ENCODE results near the gene ADAD2. TPM values are rescaled to one million over a fixed set of nuclear protein-coding genes. Genes with fewer than 3 reads are reported as not detected.

Gene ADAD2
- total RNA-seq, 6 experiments from 2014 or later, result 0.87 to 1.0 TPM; not detected in 4

DNA sequence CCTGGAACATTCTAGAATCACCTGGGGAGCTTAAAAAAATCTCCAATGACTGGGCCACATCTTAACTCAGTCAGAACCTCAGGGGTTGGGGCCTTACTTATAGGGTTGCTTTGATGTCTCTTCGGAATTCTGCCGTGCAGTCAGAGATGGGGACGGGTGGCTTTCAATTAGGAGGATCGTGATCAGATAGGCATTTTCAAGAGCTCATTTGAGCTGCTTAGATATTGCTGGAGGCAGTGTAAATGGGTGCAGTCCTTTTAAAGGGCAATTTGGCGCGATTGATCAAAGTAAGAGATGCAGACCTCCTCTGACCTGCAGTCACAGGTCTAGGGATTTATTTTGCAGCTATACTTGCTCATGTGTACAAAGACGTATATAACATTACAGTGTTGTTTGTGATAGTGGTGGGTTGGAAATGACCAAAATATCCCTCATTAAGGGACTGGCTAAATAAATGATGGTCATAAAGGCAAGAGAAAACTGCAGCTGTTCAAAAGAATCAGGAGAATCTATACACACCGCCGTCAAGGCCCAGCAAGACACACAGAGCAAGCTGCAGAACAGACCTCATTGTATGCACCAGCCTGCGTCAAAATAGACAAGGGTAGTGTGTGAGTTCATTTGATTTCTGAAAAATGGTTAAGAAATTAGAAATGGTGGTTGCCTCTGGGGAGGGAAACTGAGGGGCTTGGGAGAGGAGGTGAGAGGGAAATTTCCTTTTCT, 55.2 kb downstream of the ADAD2 start:
- intact Hi-C loops (cut with DNase I), result no loop called here
- Histone ChIP-seq H3K36me3 (no peaks in the 10 kb centered on the region), H3K4me1 (no peaks in the 10 kb centered on the region), H3K9me3 (no peaks in the 10 kb centered on the region), H3K4me3 (no peak overlapping the region), H3K27me3 (no peaks in the 10 kb centered on the region), H3K27ac (no peak overlapping the region)
- 74% methylated on average over 9 of the region's 10 CpGs for WGBS (ENCODE audit: insufficient coverage, low coverage, low lambda C conversion rate, missing lambda C conversion rate)
- ATAC-seq (no peak), DNase-seq (no peak)
- TF ChIP-seq, protein P1, sequence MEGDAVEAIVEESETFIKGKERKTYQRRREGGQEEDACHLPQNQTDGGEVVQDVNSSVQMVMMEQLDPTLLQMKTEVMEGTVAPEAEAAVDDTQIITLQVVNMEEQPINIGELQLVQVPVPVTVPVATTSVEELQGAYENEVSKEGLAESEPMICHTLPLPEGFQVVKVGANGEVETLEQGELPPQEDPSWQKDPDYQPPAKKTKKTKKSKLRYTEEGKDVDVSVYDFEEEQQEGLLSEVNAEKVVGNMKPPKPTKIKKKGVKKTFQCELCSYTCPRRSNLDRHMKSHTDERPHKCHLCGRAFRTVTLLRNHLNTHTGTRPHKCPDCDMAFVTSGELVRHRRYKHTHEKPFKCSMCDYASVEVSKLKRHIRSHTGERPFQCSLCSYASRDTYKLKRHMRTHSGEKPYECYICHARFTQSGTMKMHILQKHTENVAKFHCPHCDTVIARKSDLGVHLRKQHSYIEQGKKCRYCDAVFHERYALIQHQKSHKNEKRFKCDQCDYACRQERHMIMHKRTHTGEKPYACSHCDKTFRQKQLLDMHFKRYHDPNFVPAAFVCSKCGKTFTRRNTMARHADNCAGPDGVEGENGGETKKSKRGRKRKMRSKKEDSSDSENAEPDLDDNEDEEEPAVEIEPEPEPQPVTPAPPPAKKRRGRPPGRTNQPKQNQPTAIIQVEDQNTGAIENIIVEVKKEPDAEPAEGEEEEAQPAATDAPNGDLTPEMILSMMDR (IDR thresholded peaks at IDR 0.05), result no peak
- TF ChIP-seq POLR2A (IDR thresholded peaks at IDR 0.05), result no peak

DNA sequence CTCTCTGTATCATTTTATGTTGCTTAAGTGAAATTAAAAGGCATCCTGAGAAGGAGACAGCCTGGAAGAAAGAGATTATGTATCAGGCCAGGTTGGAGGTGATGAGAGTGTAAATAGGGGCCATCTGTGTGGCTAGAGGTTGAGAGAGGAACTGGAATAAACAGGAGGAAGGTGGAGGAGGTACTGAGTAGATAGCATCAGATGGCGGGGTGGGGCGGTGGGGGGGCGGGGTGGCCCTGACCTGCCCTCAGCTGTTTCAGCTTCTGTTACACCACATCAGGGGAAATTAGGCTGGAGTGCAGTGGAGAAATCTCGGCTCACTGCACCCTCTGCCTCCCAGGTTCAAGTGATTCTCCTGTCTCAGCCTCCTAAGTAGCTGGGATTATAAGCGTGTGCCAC, 55.7 kb downstream of the ADAD2 start:
- WGBS (ENCODE audit: insufficient coverage, low coverage, low lambda C conversion rate, missing lambda C conversion rate), result 30% methylated on average over 4 of the region's 5 CpGs
- intact Hi-C loops (cut with DNase I), result no loop called here
- TF ChIP-seq, protein P1 (IDR thresholded peaks at IDR 0.05), result no peak
- TF ChIP-seq POLR2A (IDR thresholded peaks at IDR 0.05), result no peak
- DNase-seq (no peak), ATAC-seq (no peak)
- H3K4me3 ChIP-seq, result no peak overlapping the region
- H3K4me1 ChIP-seq, result no peaks in the 10 kb centered on the region
- H3K27ac ChIP-seq, result no peak overlapping the region
- no peaks in the 10 kb centered on the region for H3K27me3 ChIP-seq
- no peaks in the 10 kb centered on the region for H3K36me3 ChIP-seq
- no peaks in the 10 kb centered on the region for H3K9me3 ChIP-seq

Other genes with a start within 250 kb of the ADAD2 start
- 100 to 1,000 TPM in 1 of 6 experiments, 10 to 100 TPM in 5; 40.1 to 170 (median 53.9) TPM for gene OSGIN1, start 237.9 kb upstream of the ADAD2 start, total RNA-seq
- gene NECAB2, start 222.9 kb upstream of the ADAD2 start, total RNA-seq, result 10 to 100 TPM in 3 of 6 experiments, 1 to 10 TPM in 2, under 1 TPM in 1; 0.56 to 26.8 (median 7.1) TPM
- not detected for gene SLC38A8, start 148.4 kb upstream of the ADAD2 start, total RNA-seq
- 10 to 100 TPM; 34.5 to 45.6 (median 40.1) TPM for gene MBTPS1, start 74.2 kb upstream of the ADAD2 start, total RNA-seq
- gene HSDL1, start 46.0 kb upstream of the ADAD2 start, total RNA-seq, result 1 to 10 TPM; 4.3 to 8.1 (median 6.2) TPM
- 1 to 10 TPM in 3 of 6 experiments, under 1 TPM in 1, not detected in 2; 0.37 to 5.6 (median 2.1) TPM for gene DNAAF1, start 45.8 kb upstream of the ADAD2 start, total RNA-seq
- gene TAF1C, start 4.1 kb upstream of the ADAD2 start, total RNA-seq, result 10 to 100 TPM; 11.0 to 28.3 (median 19.3) TPM
- not detected for gene KCNG4, start 48.9 kb downstream of the ADAD2 start, total RNA-seq
- gene WFDC1, start 103.7 kb downstream of the ADAD2 start, total RNA-seq, result 1 to 10 TPM in 4 of 6 experiments, under 1 TPM in 2; 0.64 to 5.0 (median 2.3) TPM
- under 1 TPM in 4 of 6 experiments, not detected in 2; 0.18 to 0.51 (median 0.32) TPM for gene ATP2C2, start 177.4 kb downstream of the ADAD2 start, total RNA-seq